OCI-LY1 (cell line): ENCODE results near the gene PFDN4.

Experiments used
- H2AFZ ChIP-seq: fragments of 200-600 bp; sonication (generic), shearing (Covaris generic); 2 replicates; pipeline ENCODE4 v1.6.0; 2014; ENCODE audit warnings: antibody characterized with exemption, mild to moderate bottlenecking, low read length
- H3F3A ChIP-seq: fragments of 200-600 bp; sonication (generic), shearing (Covaris generic); 2 replicates; pipeline ENCODE4 v1.6.0; 2014; ENCODE audit warnings: mild to moderate bottlenecking, antibody characterized with exemption, low read length, moderate library complexity; ENCODE audit not compliant: insufficient read depth
- H3K27ac ChIP-seq: fragments of 200-600 bp; sonication (generic); 2 replicates; pipeline ENCODE4 v1.5.1; 2014; ENCODE audit warnings: low read length, mixed run types, mild to moderate bottlenecking, low read depth; ENCODE audit not compliant: poor library complexity, severe bottlenecking
- H3K27me3 ChIP-seq: fragments of 200-600 bp; sonication (generic); 2 replicates; pipeline ENCODE4 v1.6.0; 2014; ENCODE audit warnings: antibody characterized with exemption, mild to moderate bottlenecking, low read length, moderate library complexity; ENCODE audit not compliant: insufficient read depth
- H3K36me3 ChIP-seq: fragments of 200-600 bp; sonication (generic); 2 replicates; pipeline ENCODE4 v1.6.1; 2014; ENCODE audit warnings: mild to moderate bottlenecking, antibody characterized with exemption, low read length, moderate library complexity, mixed read lengths; ENCODE audit not compliant: insufficient read depth
- H3K4me1 ChIP-seq: fragments of 200-600 bp; sonication (generic); 2 replicates; pipeline ENCODE4 v1.5.1; 2014; ENCODE audit warnings: mild to moderate bottlenecking, low read length, moderate library complexity; ENCODE audit not compliant: insufficient read depth, severe bottlenecking
- H3K4me2 ChIP-seq: fragments of 200-600 bp; sonication (generic), shearing (Covaris generic); 2 replicates; pipeline ENCODE4 v1.6.1; 2014; ENCODE audit warnings: low read length
- H3K4me3 ChIP-seq: fragments of 200-600 bp; sonication (generic); 2 replicates; pipeline ENCODE4 v1.5.1; 2014; ENCODE audit warnings: low read length, low read depth, mild to moderate bottlenecking, mixed read lengths; ENCODE audit not compliant: poor library complexity, severe bottlenecking
- H3K79me2 ChIP-seq: fragments of 200-600 bp; shearing (Covaris generic); 2 replicates; pipeline ENCODE4 v1.6.1; 2016; ENCODE audit warnings: mixed run types, low read length, mixed read lengths; ENCODE audit not compliant: insufficient read depth
- H3K9ac ChIP-seq: fragments of 200-600 bp; sonication (generic), shearing (Covaris generic); 2 replicates; pipeline ENCODE4 v1.6.1; 2014; ENCODE audit warnings: mild to moderate bottlenecking, low read length, mixed read lengths
- H3K9me2 ChIP-seq: fragments of 200-600 bp; sonication (generic), shearing (Covaris generic); 2 replicates; pipeline ENCODE4 v1.6.1; 2014; ENCODE audit warnings: low read depth, mild to moderate bottlenecking, low read length, mixed read lengths
- H3K9me3 ChIP-seq: fragments of 200-600 bp; shearing (Covaris generic); 2 replicates; pipeline ENCODE4 v1.6.1; 2014; ENCODE audit warnings: low read length, mixed read lengths
- H4K20me1 ChIP-seq: fragments of 200-600 bp; sonication (generic), shearing (Covaris generic); 2 replicates; pipeline ENCODE4 v1.6.0; 2016; ENCODE audit warnings: mild to moderate bottlenecking, low read length; ENCODE audit not compliant: insufficient read depth
- CTCF ChIP-seq: fragments of 200-600 bp; sonication (generic), shearing (Covaris generic); IDR thresholded peaks from 2 replicates; pipeline ENCODE4 v1.5.1; 2017; ENCODE audit warnings: mild to moderate bottlenecking, antibody characterized with exemption, low read length, moderate library complexity, mixed read lengths
- EZH2 ChIP-seq: fragments of 200-600 bp; sonication (generic), shearing (Covaris generic); IDR thresholded peaks from 2 replicates; pipeline ENCODE4 v1.8.0; 2017; ENCODE audit warnings: borderline replicate concordance, mixed run types, mild to moderate bottlenecking, antibody characterized with exemption, low read length, moderate library complexity, mixed read lengths

Gene PFDN4

GRCh38 chr20:54184071-54184470, 23.8 kb upstream of the PFDN4 start:
- Histone ChIP-seq H3K27me3 (no peaks in the 10 kb centered on the region), H3K27ac (no peak overlapping the region), H3K9ac (no peak overlapping the region), H3K36me3 (no peaks in the 10 kb centered on the region), H3K9me3 (no peaks in the 10 kb centered on the region), H4K20me1 (no peaks in the 10 kb centered on the region), H2AFZ (no peak overlapping the region), H3K4me2 (no peak overlapping the region), H3K4me3 (no peak overlapping the region), H3K79me2 (no peaks in the 10 kb centered on the region), H3K4me1 (no peaks in the 10 kb centered on the region), H3K9me2 (no peaks in the 10 kb centered on the region), H3F3A (no peaks in the 10 kb centered on the region)
- TF ChIP-seq CTCF (no peak), EZH2 (no peak)

DNA sequence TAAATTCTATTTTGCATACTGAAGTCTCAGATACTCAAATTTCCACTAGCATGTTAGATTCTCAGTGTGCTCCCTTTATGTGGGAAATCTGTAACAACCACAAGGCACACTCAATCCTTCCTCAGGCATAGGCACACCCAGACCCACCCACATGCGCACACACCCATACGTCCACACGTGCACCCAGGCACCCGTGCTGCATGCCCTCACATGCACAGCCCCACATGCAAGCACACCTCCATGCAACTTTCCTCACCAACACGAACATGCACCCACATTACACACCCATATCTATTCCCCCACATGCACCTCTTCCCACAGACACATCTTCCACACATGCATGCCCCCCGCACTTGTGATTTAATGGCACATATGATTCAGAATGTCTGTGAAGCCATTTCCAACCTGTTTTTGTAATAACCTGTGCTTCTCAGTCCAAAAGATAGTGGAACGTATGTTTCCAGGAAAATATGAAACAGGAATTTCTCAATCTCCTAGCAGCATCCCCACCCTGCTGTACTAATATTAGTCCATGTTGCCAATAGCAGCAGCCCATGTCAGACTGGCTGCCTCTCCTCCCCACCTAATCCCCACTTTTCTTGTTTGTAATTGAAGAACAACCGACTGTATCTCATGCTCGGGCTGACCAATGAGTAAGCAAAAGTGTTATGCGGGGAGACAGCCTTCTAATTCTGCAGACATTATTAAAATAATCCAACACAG, 22.8 kb upstream of the PFDN4 start:
- TF ChIP-seq EZH2 (no peak), CTCF (no peak)
- no peak overlapping the region for H3K9ac ChIP-seq

GRCh38 chr20:54188132-54188849, 19.6 kb upstream of the PFDN4 start:
- no peak overlapping the region for H3K9ac ChIP-seq
- no peaks in the 10 kb centered on the region for H3K36me3 ChIP-seq
- no peaks in the 10 kb centered on the region for H3F3A ChIP-seq
- no peak overlapping the region for H2AFZ ChIP-seq
- H3K27ac ChIP-seq, result no peak overlapping the region
- no peaks in the 10 kb centered on the region for H4K20me1 ChIP-seq
- no peaks in the 10 kb centered on the region for H3K9me2 ChIP-seq
- H3K4me2 ChIP-seq, result no peak overlapping the region
- no peak overlapping the region for H3K4me3 ChIP-seq
- no peak for TF ChIP-seq CTCF
- TF ChIP-seq EZH2, result no peak
- no peaks in the 10 kb centered on the region for H3K79me2 ChIP-seq
- H3K9me3 ChIP-seq, result no peaks in the 10 kb centered on the region
- no peaks in the 10 kb centered on the region for H3K4me1 ChIP-seq
- H3K27me3 ChIP-seq, result 0 out of 2 replicates have a peak, but pooled peaks cover 4% of the 10 kb centered on the region

More for the DNA sequence above, 22.8 kb upstream of the PFDN4 start:
- Histone ChIP-seq H3K4me2 (no peak overlapping the region), H3K36me3 (no peaks in the 10 kb centered on the region), H3F3A (no peaks in the 10 kb centered on the region), H3K27me3 (0 out of 2 replicates have a peak, but pooled peaks cover 3% of the 10 kb centered on the region), H3K79me2 (no peaks in the 10 kb centered on the region), H3K4me3 (no peak overlapping the region), H3K9me3 (no peaks in the 10 kb centered on the region), H3K27ac (no peak overlapping the region), H2AFZ (no peak overlapping the region), H3K9me2 (no peaks in the 10 kb centered on the region), H3K4me1 (no peaks in the 10 kb centered on the region), H4K20me1 (no peaks in the 10 kb centered on the region)
